Medulla oblongata (tissue), 1 donor: ENCODE data around the gene CACUL1.
A peak's percentile ranks its signal among the peaks of the same experiment; 100 is the strongest.
"Not testable (repeated sequence)": the region's sequence is repeated elsewhere in the genome, so short reads cannot be mapped to it uniquely, and the experiment has no call there.

Experiments
- DNase-seq: peaks from one replicate; pipeline ENCODE4 v3.0.0-alpha.2; 2015; ENCODE audit errors: extremely low spot score

The CACUL1 gene

GRCh38 chr10:118754556-118755423 lies at the start of gene CACUL1:
TSS of gene CACUL1 (minus strand) at chr10:118754970. CDS start at chr10:118754762, 208 bp downstream.
- peak; percentile 100 for DNase-seq

- peak; percentile 50 for DNase-seq
Observed at GRCh38 chr10:118804262-118804773, 49.5 kb upstream of the CACUL1 start.

GRCh38 chr10:118802126-118802793 lies 47.5 kb upstream of the CACUL1 start:
- no peak for DNase-seq

- DNase-seq = peak; percentile 42
Observed at GRCh38 chr10:118800920-118801319, 46.1 kb upstream of the CACUL1 start.

GRCh38 chr10:118799777-118800176 lies 45.0 kb upstream of the CACUL1 start:
- no peak for DNase-seq

- DNase-seq = no peak
Observed at GRCh38 chr10:118798231-118798662, 43.5 kb upstream of the CACUL1 start.

GRCh38 chr10:118794971-118795370 lies 40.2 kb upstream of the CACUL1 start:
- DNase-seq = not testable (repeated sequence)

- no peak for DNase-seq
Observed at GRCh38 chr10:118793545-118793944, 38.8 kb upstream of the CACUL1 start.

GRCh38 chr10:118792526-118792925 lies 37.8 kb upstream of the CACUL1 start:
- peak; percentile 87 for DNase-seq

- DNase-seq = peak; percentile 57
Observed at GRCh38 chr10:118790058-118790457, 35.3 kb upstream of the CACUL1 start.

- no peak for DNase-seq
Observed at GRCh38 chr10:118785551-118785950, 30.8 kb upstream of the CACUL1 start.

GRCh38 chr10:118783776-118784545 lies 29.2 kb upstream of the CACUL1 start:
- DNase-seq = no peak

GRCh38 chr10:118782916-118783465 lies 28.2 kb upstream of the CACUL1 start:
- not testable (repeated sequence) for DNase-seq

- no peak for DNase-seq
Observed at GRCh38 chr10:118781541-118781940, 26.8 kb upstream of the CACUL1 start.

- DNase-seq = no peak
Observed at GRCh38 chr10:118778727-118779126, 24.0 kb upstream of the CACUL1 start.

- no peak for DNase-seq
Observed at GRCh38 chr10:118776960-118777359, 22.2 kb upstream of the CACUL1 start.

- no peak for DNase-seq
Observed at GRCh38 chr10:118776033-118776432, 21.3 kb upstream of the CACUL1 start.

GRCh38 chr10:118775478-118775877 lies 20.7 kb upstream of the CACUL1 start:
- no peak for DNase-seq

GRCh38 chr10:118773041-118773440 lies 18.3 kb upstream of the CACUL1 start:
- DNase-seq = no peak

- no peak for DNase-seq
Observed at GRCh38 chr10:118771976-118772375, 17.2 kb upstream of the CACUL1 start.

GRCh38 chr10:118769898-118770600 lies 15.3 kb upstream of the CACUL1 start:
- DNase-seq = no peak
